Mononuclear cell (primary cell): Measurements from ENCODE around the gene CD274. TPM values are rescaled to one million over a fixed set of nuclear protein-coding genes. Genes with fewer than 3 reads are reported as not detected.
"Not testable (repeated sequence)": the region's sequence is repeated elsewhere in the genome, so short reads cannot be mapped to it uniquely, and the experiment has no call there.

Experiments used
- H3K27me3 ChIP-seq: 2 replicates; pipeline ENCODE4 v1.6.0; 2011; ENCODE audit warnings: low read length, control low read depth; ENCODE audit not compliant: insufficient read depth
- H3K4me1 ChIP-seq: 2 replicates; pipeline ENCODE4 v1.5.1; 2011; ENCODE audit warnings: mild to moderate bottlenecking, low read length, control low read depth; ENCODE audit not compliant: insufficient read depth
- H3K4me3 ChIP-seq: 2 replicates; pipeline ENCODE4 v1.5.1; 2011; ENCODE audit warnings: mild to moderate bottlenecking, low read length, moderate library complexity
- H3K9me3 ChIP-seq: 2 replicates; pipeline ENCODE4 v1.5.1; 2011; ENCODE audit warnings: low read depth, mild to moderate bottlenecking, control low read depth, low read length
- total RNA-seq: library from RNA; depleted of rRNA; stranded (reverse); fragments of >200 nt; gene quantifications from one replicate; pipeline ENCODE4 v1.2.3, GENCODE V29; 2012

The CD274 gene
- total RNA-seq, 1 donor: 6.2 TPM

DNA sequence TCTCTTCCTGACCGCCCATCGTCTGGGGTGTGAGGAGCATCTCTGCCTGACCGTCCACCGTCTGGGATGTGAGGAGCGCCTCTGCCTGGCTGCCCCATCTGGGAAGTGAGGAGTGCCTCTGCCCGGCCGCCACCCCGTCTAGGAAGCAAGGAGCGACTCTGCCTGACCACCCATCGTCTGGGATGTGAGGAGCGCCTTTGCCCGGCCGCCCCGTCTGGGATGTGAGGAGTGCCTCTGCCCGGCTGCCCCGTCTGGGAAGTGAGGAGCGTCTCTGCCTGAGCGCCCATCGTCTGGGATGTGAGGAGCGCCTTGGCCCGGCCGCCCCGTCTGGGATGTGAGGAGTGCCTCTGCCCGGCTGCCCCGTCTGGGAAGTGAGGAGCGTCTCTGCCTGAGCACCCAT is 17.0 kb upstream of the CD274 start:
- not testable (repeated sequence) for H3K4me3 ChIP-seq, H3K27me3 ChIP-seq, H3K9me3 ChIP-seq
- H3K4me1 ChIP-seq: peaks cover 18% of the 10 kb centered on the region

- H3K9me3 ChIP-seq, H3K27me3 ChIP-seq, H3K4me3 ChIP-seq: not testable (repeated sequence)
- peaks cover 26% of the 10 kb centered on the region for H3K4me1 ChIP-seq
Observed at GRCh38 chr9:5433841-5434810, 16.2 kb upstream of the CD274 start.

DNA sequence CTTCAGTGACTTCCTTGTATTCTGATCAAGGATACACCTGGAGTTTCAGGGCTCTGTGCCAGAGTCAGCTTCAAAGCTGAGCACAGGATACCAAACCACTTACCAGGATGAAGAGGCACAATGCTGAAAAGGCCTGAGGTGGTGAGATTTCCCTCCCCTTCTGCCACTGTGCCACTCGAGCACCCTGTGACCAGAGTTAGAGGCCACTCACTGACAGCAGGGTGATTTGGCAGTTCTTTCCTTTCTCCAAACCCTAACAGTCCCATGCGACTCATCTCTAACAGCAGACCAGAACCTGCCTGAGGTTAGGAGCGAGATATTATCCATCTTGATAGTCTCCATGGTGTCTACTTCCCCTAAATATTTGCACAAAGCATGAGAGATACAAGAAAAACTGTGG is 14.4 kb upstream of the CD274 start:
- Histone ChIP-seq H3K4me3 (no peak overlapping the region), H3K27me3 (no peaks in the 10 kb centered on the region), H3K4me1 (peaks cover 26% of the 10 kb centered on the region), H3K9me3 (no peaks in the 10 kb centered on the region)

GRCh38 chr9:5436441-5436840 is 13.9 kb upstream of the CD274 start:
- Histone ChIP-seq H3K4me3 (no peak overlapping the region), H3K27me3 (no peaks in the 10 kb centered on the region), H3K4me1 (peaks cover 26% of the 10 kb centered on the region), H3K9me3 (no peaks in the 10 kb centered on the region)

DNA sequence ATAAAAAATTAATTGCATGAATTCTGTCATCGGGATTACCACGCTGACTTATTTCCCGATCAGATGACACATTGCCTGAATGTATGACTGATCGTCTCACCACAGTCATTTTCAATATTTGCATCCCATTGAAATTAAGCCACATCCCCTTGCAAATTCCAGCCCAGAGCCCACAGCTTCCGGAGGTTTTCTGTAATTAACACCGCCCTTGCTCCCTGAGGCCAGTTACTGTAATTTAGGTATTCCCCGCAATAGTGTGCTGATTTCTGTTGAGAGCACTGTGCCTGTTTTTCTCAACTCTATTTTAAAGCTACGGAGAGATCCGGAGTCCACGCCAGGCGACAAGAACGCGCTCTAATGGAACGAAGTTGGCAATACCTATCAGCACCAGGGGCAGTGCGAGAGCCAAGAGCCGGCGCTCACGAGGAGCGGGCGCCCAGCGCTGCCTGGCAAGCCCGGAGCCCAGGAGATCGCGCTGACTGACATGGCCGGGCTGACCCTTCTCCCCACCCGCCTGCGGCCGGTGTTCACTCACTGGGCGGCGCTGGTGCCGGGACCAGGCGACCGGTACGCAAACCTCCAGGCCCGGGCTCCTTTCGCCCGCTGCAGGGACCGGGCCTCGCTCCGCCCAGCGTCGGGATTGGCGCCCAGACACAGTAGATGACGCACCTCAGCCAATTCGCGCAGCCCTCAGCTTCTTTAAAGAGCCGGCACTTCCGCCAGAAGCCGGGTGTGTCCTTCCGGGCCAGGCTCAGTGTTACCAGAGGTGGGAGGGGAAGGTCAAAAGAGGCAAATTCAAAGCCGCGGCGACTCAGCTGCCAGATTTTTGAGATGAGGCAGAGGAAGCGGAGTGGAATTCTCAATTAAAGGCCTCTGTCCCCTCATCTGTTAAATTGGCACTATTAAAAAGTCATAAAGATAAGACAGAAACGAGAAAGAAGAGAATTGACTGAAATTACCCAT is 12.8 kb upstream of the CD274 start, which contains the start of gene PLGRKT:
TSS of gene PLGRKT (minus strand) at position 672 of the 963 bp plus-strand sequence. CDS start 5,948 bp downstream, outside the sequence.
- Histone ChIP-seq H3K4me3 (peak within 1 kb of the TSS; percentile 61), H3K9me3 (no peaks in the 10 kb centered on the region), H3K4me1 (peaks cover 26% of the 10 kb centered on the region), H3K27me3 (no peaks in the 10 kb centered on the region)

DNA sequence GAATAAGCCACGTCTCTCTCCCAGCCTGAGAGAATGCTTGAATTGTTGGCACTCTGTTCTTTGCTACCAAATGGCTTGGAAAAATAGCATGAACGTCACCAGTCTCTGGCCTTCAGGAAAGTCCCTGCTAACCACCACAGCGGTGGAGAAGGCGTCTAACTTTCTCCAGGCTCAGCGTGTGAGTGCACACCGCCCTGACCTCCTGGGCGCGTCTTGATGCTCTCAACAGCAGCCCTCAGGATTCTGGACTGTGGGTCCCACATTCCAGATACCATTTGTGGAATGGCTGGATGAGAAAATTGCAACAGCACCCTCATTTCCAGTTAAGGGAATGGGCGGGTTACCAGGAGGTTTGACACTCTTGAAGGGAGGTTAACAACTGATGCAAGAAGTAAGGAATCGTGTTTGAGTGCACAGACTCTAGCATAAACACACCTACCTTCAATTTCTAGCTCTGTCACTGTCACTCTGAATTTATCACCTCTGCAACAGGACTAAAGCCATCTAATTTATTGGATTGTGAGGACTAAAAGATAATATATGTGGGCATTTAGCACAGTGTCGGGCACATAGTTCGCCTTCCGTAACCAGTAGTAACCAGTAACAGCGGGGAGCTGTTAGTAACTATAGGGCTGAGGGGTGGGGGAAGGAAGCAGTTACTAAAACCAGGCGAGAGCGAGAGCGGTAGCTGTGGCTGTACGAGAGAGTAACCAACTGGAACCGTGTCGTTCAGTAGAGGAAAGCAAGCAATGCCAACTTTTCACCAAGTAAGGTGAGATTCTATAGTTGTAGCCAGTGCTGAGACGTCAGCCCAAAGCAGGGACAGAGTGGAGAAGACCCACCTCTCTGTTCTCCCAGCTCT is 11.8 kb upstream of the CD274 start:
- Histone ChIP-seq H3K27me3 (no peaks in the 10 kb centered on the region), H3K4me3 (peak overlapping the region; percentile 61), H3K4me1 (peaks cover 26% of the 10 kb centered on the region), H3K9me3 (no peaks in the 10 kb centered on the region)

GRCh38 chr9:5440426-5440825 is 9.9 kb upstream of the CD274 start:
- Histone ChIP-seq H3K27me3 (no peaks in the 10 kb centered on the region), H3K9me3 (no peaks in the 10 kb centered on the region), H3K4me1 (peaks cover 26% of the 10 kb centered on the region)

GRCh38 chr9:5441043-5441442 is 9.3 kb upstream of the CD274 start:
- H3K27me3 ChIP-seq: no peaks in the 10 kb centered on the region
- H3K4me3 ChIP-seq: no peak overlapping the region
- peaks cover 26% of the 10 kb centered on the region for H3K4me1 ChIP-seq
- H3K9me3 ChIP-seq: no peaks in the 10 kb centered on the region

More at GRCh38 chr9:5440426-5440825, 9.9 kb upstream of the CD274 start:
- H3K4me3 ChIP-seq: no peak overlapping the region

DNA sequence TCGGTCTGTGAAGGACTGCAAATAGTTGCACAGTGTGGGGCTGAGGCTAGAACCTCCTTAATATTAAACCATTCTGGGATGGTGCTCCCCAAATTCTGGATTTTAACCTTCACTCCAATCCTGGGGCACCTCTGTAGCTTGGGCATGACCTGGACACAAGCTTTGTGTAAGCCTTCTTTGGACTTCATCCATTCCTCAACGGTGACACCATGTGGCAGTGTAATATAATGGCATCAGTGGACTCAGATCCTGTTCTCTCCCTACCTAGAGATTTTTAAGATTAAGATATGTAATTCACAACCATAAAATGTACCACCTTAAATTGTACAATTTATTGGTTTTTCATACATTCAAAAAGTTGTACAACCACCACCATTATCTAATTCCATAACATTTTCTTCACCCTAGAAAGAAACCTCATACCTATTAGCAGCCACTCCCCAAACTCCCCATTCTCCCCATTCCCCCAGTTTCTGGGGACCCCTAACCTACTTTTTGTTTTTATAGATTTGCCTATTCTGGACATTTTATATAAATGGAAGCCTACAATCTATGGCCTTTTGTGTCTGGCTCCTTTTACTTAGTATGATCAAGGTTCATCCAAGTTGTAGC is 7.8 kb upstream of the CD274 start:
- Histone ChIP-seq H3K4me1 (peaks cover 17% of the 10 kb centered on the region), H3K4me3 (no peak overlapping the region), H3K9me3 (no peaks in the 10 kb centered on the region), H3K27me3 (no peaks in the 10 kb centered on the region)

GRCh38 chr9:5443850-5444249 is 6.5 kb upstream of the CD274 start:
- H3K4me3 ChIP-seq: no peak overlapping the region
- H3K4me1 ChIP-seq: peaks cover 7% of the 10 kb centered on the region
- no peaks in the 10 kb centered on the region for H3K9me3 ChIP-seq
- H3K27me3 ChIP-seq: no peaks in the 10 kb centered on the region

DNA sequence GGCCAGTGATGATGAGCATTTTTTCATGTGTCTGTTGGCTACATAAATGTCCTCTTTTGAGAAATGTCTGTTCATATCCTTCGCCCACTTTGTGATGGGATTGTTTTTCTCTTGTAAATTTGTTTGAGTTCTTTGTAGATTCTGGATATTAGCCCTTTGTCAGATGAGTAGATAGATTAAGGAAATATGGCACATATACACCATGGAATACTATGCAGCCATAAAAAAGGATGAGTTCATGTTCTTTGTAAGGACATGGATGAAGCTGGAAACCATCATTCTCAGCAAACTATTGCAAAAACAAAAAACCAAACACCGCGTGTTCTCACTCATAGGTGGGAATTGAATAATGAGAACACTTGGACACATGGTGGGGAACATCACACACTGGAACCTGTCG is 5.2 kb upstream of the CD274 start:
- not testable (repeated sequence) for H3K4me3 ChIP-seq, H3K9me3 ChIP-seq, H3K27me3 ChIP-seq
- peaks cover 13% of the 10 kb centered on the region for H3K4me1 ChIP-seq

DNA sequence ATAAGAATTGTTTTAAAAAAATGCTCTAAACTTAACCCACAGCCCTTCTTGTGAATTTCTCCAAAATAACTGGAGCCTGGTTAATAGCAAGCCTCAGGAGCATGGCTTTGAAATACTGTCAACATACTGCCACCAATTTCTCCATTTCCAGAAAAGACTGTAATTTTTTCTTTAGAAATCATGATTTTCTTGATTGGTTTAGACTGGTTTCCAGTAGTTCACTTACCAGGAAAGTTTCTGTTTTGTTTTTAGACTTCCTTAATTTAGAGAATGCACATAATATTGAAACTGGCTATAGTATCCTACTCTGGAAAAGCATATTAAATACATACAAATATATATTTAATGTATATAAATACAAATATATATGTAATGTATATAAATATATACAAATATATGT is 4.5 kb upstream of the CD274 start:
- Histone ChIP-seq H3K4me1 (peaks cover 18% of the 10 kb centered on the region), H3K27me3 (no peaks in the 10 kb centered on the region), H3K9me3 (no peaks in the 10 kb centered on the region), H3K4me3 (no peak overlapping the region)

DNA sequence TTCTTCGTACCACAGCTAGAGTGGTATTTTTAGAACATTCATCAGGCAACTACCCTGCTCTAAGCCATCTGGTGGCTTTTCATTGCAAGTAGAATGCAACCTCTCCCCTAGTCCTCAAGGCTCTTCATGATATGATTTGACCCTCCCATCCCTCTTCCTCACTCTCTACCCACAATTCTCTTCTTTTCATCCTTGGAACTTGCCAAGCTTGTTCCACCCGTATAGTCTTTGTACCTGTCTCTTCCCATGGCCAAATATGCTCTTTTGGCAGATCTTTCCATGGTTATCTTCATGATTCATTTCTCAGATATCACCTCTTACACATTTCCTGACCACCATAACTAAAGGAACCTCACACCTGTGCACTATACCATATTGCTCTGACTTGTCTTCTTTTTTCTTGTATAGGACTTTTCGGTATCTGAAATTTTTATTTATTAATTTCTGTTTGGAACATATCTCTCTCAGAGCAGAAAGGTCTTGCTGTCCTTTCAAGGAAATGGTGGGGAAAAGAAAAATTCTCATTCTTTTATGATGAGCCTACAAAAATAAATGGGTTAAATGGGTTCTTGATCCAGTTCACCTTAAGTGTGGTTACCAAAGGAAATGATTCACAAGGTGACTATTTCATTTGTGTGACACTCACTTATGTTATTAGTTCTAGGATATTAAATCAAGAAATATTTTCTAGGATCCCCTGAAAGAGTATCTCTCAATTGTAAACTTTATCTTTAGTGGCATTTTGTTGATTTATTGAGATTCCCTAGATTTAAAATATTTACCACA is 3.7 kb upstream of the CD274 start:
- Histone ChIP-seq H3K4me1 (peaks cover 22% of the 10 kb centered on the region), H3K4me3 (no peak overlapping the region), H3K27me3 (no peaks in the 10 kb centered on the region), H3K9me3 (no peaks in the 10 kb centered on the region)
